WTC11 (cell line): ENCODE measurements around the gene ABLIM2. TPM values are rescaled to one million over a fixed set of nuclear protein-coding genes. Genes with fewer than 3 reads are reported as not detected.

Experiments used
- ATAC-seq: fragments of 200-7000 bp; cut with Tn5 transposase; 2 replicates; pipeline ENCODE4 v1.10.0; 2021; ENCODE audit warnings: mild to moderate bottlenecking, moderate library complexity
- CTCF ChIA-PET: fragments of 300-600 bp; sonication (Branson Sonifier 250); formaldehyde crosslinking; loops from one replicate; lab custom pipeline; 2021; ENCODE audit warnings: antibody characterized with exemption; lab: Charles Lee
- POLR2A ChIA-PET: fragments of 350-600 bp; sonication (Branson Sonifier 250); formaldehyde crosslinking; loops from one replicate; lab custom pipeline; 2021; ENCODE audit warnings: antibody characterized with exemption; lab: Charles Lee
- DNase-seq: peaks from one replicate; pipeline ENCODE4 v3.0.0; 2021; ENCODE audit warnings: low spot score
- H3K27ac Mint-ChIP-seq: 2 replicates; pipeline ENCODE4 v1.8.0; 2021; ENCODE audit warnings: mixed read lengths
- H3K27me3 Mint-ChIP-seq: 2 replicates; pipeline ENCODE4 v1.8.0; 2021; ENCODE audit warnings: low read depth, mild to moderate bottlenecking, moderate library complexity, mixed read lengths
- H3K36me3 Mint-ChIP-seq: 2 replicates; pipeline ENCODE4 v1.8.0; 2021; ENCODE audit warnings: mixed read lengths
- H3K4me1 Mint-ChIP-seq: 2 replicates; pipeline ENCODE4 v1.8.0; 2022; ENCODE audit warnings: mixed read lengths
- H3K4me3 Mint-ChIP-seq: 2 replicates; pipeline ENCODE4 v1.8.0; 2021; ENCODE audit warnings: mild to moderate bottlenecking, moderate library complexity, mixed read lengths
- H3K9me3 Mint-ChIP-seq: 2 replicates; pipeline ENCODE4 v1.8.0; 2021; ENCODE audit warnings: mixed read lengths
- CBFB ChIP-seq: sonication (generic); formaldehyde crosslinking; IDR thresholded peaks from 2 replicates; pipeline ENCODE4 v1.8.1; 2022; ENCODE audit warnings: mild to moderate bottlenecking, low read depth, missing genetic modification reagents
- CREM ChIP-seq: sonication (generic); formaldehyde crosslinking; IDR thresholded peaks from 2 replicates; pipeline ENCODE4 v1.8.1; 2022; ENCODE audit warnings: mild to moderate bottlenecking, missing genetic modification reagents, moderate library complexity
- ESRRA ChIP-seq: sonication (generic); formaldehyde crosslinking; IDR thresholded peaks from 2 replicates; pipeline ENCODE4 v1.8.1; 2022; ENCODE audit warnings: mild to moderate bottlenecking, missing genetic modification reagents, borderline replicate concordance
- KAT7 ChIP-seq: sonication (generic); formaldehyde crosslinking; IDR thresholded peaks from 2 replicates; pipeline ENCODE4 v1.8.1; 2023; ENCODE audit warnings: missing genetic modification reagents, mild to moderate bottlenecking, borderline replicate concordance
- NFE2L1 ChIP-seq: sonication (generic); formaldehyde crosslinking; IDR thresholded peaks from 2 replicates; pipeline ENCODE4 v1.8.1; 2023; ENCODE audit warnings: missing genetic modification reagents
- NR1H2 ChIP-seq: sonication (generic); formaldehyde crosslinking; IDR thresholded peaks from 2 replicates; pipeline ENCODE4 v1.9.0; 2021; ENCODE audit warnings: mild to moderate bottlenecking, moderate library complexity, missing genetic modification reagents
- NR2C2 ChIP-seq: sonication (generic); formaldehyde crosslinking; IDR thresholded peaks from 2 replicates; pipeline ENCODE4 v1.8.0; 2022; ENCODE audit warnings: mild to moderate bottlenecking, missing genetic modification reagents
- NR3C1 ChIP-seq: sonication (generic); formaldehyde crosslinking; conservative IDR thresholded peaks from 2 replicates; pipeline ENCODE4 v1.8.1; 2023; ENCODE audit warnings: low read depth, mild to moderate bottlenecking, missing genetic modification reagents
- SOX15 ChIP-seq: fragments of 250-450 bp; sonication (Bioruptor Pico); IDR thresholded peaks from 2 replicates; pipeline ENCODE4 v1.9.0; 2021; ENCODE audit warnings: mild to moderate bottlenecking
- ZBTB21 ChIP-seq: sonication (generic); formaldehyde crosslinking; IDR thresholded peaks from 2 replicates; pipeline ENCODE4 v1.8.1; 2023; ENCODE audit warnings: mild to moderate bottlenecking, missing genetic modification reagents, borderline replicate concordance
- ZNF219 ChIP-seq: sonication (generic); formaldehyde crosslinking; IDR thresholded peaks from 2 replicates; pipeline ENCODE4 v1.8.0; 2023; ENCODE audit warnings: missing genetic modification reagents, mild to moderate bottlenecking, borderline replicate concordance
- ZNF263 ChIP-seq: sonication (generic); formaldehyde crosslinking; IDR thresholded peaks from 2 replicates; pipeline ENCODE4 v1.8.1; 2022; ENCODE audit warnings: low read depth, mild to moderate bottlenecking, moderate library complexity, missing genetic modification reagents
- ZNF317 ChIP-seq: sonication (generic); formaldehyde crosslinking; IDR thresholded peaks from 2 replicates; pipeline ENCODE4 v1.8.1; 2023; ENCODE audit warnings: low read depth, mild to moderate bottlenecking, moderate library complexity, missing genetic modification reagents, borderline replicate concordance
- ZNF671 ChIP-seq: fragments of 250-450 bp; sonication (Bioruptor Pico); IDR thresholded peaks from 2 replicates; pipeline ENCODE4 v1.8.0; 2021; ENCODE audit warnings: mild to moderate bottlenecking
- total RNA-seq: library from RNA; stranded (reverse); gene quantifications from 3 replicates; pipeline ENCODE4 v1.2.3, GENCODE V29; 2021
- TF ChIP-seq, protein P1 (sequence below): sonication (generic); formaldehyde crosslinking; IDR thresholded peaks from 2 replicates; pipeline ENCODE4 v1.8.1; 2022; ENCODE audit warnings: low read depth, mild to moderate bottlenecking, moderate library complexity, missing genetic modification reagents, borderline replicate concordance
- TF ChIP-seq, protein P2 (sequence below): fragments of 250-450 bp; sonication (Bioruptor Pico); IDR thresholded peaks from 2 replicates; pipeline ENCODE4 v1.9.0; 2021; ENCODE audit warnings: mild to moderate bottlenecking
- TF ChIP-seq, protein P3 (sequence below): sonication (generic); formaldehyde crosslinking; IDR thresholded peaks from 2 replicates; pipeline ENCODE4 v1.8.1; 2022; ENCODE audit warnings: mild to moderate bottlenecking, moderate library complexity, missing genetic modification reagents
- TF ChIP-seq, protein P4 (sequence below): sonication (generic); formaldehyde crosslinking; IDR thresholded peaks from 2 replicates; pipeline ENCODE4 v1.8.1; 2023; ENCODE audit warnings: mild to moderate bottlenecking, missing genetic modification reagents
- TF ChIP-seq, protein P5 (sequence below): sonication (generic); formaldehyde crosslinking; IDR thresholded peaks from 2 replicates; pipeline ENCODE4 v1.8.1; 2023; ENCODE audit warnings: mild to moderate bottlenecking, missing genetic modification reagents, borderline replicate concordance
- TF ChIP-seq, protein P6 (sequence below): fragments of 200-600 bp; IDR thresholded peaks from 2 replicates; pipeline ENCODE4 v1.8.0; 2022; ENCODE audit warnings: antibody characterized with exemption

Gene ABLIM2
- total RNA-seq, 1 experiment from 2014 or later = 2.6 TPM

DNA sequence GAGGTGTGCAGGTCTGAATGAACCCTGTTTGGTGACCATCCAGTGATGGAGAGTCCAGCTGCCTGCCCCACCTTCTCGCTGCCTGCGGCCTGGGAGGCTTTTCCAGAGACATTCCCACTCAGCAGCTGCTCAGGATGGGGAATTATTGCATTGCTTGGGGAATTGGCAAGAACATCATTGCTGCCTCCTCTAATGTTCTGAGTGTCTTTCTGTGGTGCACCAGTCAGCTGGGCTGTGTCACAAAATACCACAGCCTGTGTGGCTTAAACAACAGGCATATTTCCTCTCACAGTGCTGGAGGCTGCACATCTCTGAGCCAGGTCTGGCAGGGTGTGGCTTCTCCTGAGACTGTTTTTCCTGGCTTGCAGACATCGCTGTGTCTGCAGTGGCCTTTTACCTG lies 132.2 kb downstream of the ABLIM2 start:
- Mint-ChIP-seq H3K4me3 (no peak overlapping the region), H3K27me3 (no peaks in the 10 kb centered on the region; the same call in 1 of the 2 replicates), H3K36me3 (no peaks in the 10 kb centered on the region), H3K4me1 (no peaks in the 10 kb centered on the region), H3K27ac (no peak overlapping the region), H3K9me3 (peaks cover 3% of the 10 kb centered on the region; the same call in 1 of the 2 replicates)
- ChIA-PET POLR2A (no interaction called here), CTCF (no interaction called here)
- DNase-seq (no peak), ATAC-seq (no peak)
- TF ChIP-seq SOX15 (CRISPR knock-in tag) (no peak), CBFB (no peak), NR1H2 (CRISPR knock-in tag) (no peak), ZNF219 (CRISPR knock-in tag) (no peak), ZNF671 (CRISPR knock-in tag) (no peak), NR3C1 (CRISPR knock-in tag) (no peak), KAT7 (CRISPR knock-in tag) (no peak), ESRRA (CRISPR knock-in tag) (no peak), ZNF263 (CRISPR knock-in tag) (no peak), ZNF317 (CRISPR knock-in tag) (no peak), NR2C2 (CRISPR knock-in tag) (no peak), ZBTB21 (CRISPR knock-in tag) (no peak), CREM (CRISPR knock-in tag) (no peak), NFE2L1 (CRISPR knock-in tag) (no peak)
- TF ChIP-seq, protein P1, sequence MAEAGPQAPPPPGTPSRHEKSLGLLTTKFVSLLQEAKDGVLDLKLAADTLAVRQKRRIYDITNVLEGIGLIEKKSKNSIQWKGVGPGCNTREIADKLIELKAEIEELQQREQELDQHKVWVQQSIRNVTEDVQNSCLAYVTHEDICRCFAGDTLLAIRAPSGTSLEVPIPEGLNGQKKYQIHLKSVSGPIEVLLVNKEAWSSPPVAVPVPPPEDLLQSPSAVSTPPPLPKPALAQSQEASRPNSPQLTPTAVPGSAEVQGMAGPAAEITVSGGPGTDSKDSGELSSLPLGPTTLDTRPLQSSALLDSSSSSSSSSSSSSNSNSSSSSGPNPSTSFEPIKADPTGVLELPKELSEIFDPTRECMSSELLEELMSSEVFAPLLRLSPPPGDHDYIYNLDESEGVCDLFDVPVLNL (CRISPR knock-in tag) = no peak
- TF ChIP-seq, protein P2, sequence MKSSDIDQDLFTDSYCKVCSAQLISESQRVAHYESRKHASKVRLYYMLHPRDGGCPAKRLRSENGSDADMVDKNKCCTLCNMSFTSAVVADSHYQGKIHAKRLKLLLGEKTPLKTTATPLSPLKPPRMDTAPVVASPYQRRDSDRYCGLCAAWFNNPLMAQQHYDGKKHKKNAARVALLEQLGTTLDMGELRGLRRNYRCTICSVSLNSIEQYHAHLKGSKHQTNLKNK = no peak
- TF ChIP-seq, protein P3, sequence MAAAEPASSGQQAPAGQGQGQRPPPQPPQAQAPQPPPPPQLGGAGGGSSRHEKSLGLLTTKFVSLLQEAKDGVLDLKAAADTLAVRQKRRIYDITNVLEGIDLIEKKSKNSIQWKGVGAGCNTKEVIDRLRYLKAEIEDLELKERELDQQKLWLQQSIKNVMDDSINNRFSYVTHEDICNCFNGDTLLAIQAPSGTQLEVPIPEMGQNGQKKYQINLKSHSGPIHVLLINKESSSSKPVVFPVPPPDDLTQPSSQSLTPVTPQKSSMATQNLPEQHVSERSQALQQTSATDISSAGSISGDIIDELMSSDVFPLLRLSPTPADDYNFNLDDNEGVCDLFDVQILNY (CRISPR knock-in tag) = no peak
- TF ChIP-seq, protein P4, sequence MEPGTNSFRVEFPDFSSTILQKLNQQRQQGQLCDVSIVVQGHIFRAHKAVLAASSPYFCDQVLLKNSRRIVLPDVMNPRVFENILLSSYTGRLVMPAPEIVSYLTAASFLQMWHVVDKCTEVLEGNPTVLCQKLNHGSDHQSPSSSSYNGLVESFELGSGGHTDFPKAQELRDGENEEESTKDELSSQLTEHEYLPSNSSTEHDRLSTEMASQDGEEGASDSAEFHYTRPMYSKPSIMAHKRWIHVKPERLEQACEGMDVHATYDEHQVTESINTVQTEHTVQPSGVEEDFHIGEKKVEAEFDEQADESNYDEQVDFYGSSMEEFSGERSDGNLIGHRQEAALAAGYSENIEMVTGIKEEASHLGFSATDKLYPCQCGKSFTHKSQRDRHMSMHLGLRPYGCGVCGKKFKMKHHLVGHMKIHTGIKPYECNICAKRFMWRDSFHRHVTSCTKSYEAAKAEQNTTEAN = no peak
- TF ChIP-seq, protein P5, sequence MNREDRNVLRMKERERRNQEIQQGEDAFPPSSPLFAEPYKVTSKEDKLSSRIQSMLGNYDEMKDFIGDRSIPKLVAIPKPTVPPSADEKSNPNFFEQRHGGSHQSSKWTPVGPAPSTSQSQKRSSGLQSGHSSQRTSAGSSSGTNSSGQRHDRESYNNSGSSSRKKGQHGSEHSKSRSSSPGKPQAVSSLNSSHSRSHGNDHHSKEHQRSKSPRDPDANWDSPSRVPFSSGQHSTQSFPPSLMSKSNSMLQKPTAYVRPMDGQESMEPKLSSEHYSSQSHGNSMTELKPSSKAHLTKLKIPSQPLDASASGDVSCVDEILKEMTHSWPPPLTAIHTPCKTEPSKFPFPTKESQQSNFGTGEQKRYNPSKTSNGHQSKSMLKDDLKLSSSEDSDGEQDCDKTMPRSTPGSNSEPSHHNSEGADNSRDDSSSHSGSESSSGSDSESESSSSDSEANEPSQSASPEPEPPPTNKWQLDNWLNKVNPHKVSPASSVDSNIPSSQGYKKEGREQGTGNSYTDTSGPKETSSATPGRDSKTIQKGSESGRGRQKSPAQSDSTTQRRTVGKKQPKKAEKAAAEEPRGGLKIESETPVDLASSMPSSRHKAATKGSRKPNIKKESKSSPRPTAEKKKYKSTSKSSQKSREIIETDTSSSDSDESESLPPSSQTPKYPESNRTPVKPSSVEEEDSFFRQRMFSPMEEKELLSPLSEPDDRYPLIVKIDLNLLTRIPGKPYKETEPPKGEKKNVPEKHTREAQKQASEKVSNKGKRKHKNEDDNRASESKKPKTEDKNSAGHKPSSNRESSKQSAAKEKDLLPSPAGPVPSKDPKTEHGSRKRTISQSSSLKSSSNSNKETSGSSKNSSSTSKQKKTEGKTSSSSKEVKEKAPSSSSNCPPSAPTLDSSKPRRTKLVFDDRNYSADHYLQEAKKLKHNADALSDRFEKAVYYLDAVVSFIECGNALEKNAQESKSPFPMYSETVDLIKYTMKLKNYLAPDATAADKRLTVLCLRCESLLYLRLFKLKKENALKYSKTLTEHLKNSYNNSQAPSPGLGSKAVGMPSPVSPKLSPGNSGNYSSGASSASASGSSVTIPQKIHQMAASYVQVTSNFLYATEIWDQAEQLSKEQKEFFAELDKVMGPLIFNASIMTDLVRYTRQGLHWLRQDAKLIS = no peak
- TF ChIP-seq, protein P6, sequence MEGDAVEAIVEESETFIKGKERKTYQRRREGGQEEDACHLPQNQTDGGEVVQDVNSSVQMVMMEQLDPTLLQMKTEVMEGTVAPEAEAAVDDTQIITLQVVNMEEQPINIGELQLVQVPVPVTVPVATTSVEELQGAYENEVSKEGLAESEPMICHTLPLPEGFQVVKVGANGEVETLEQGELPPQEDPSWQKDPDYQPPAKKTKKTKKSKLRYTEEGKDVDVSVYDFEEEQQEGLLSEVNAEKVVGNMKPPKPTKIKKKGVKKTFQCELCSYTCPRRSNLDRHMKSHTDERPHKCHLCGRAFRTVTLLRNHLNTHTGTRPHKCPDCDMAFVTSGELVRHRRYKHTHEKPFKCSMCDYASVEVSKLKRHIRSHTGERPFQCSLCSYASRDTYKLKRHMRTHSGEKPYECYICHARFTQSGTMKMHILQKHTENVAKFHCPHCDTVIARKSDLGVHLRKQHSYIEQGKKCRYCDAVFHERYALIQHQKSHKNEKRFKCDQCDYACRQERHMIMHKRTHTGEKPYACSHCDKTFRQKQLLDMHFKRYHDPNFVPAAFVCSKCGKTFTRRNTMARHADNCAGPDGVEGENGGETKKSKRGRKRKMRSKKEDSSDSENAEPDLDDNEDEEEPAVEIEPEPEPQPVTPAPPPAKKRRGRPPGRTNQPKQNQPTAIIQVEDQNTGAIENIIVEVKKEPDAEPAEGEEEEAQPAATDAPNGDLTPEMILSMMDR = no peak
